Measurements from ENCODE around the gene IL13. TPM values are rescaled to one million over a fixed set of nuclear protein-coding genes. Genes with fewer than 3 reads are reported as not detected.

Gene IL13
- total RNA-seq, 1 donor from 2014 or later = not detected

GRCh38 chr5:132668706-132669454, 10.9 kb downstream of the IL13 start:
- Mint-ChIP-seq H3K36me3 (ENCODE audit: low read depth) (no peaks in the 10 kb centered on the region), H3K27me3 (ENCODE audit: low read depth) (no peaks in the 10 kb centered on the region), H3K9me3 (ENCODE audit: low read depth) (no peaks in the 10 kb centered on the region), H3K27ac (ENCODE audit: unreplicated experiment) (no peak overlapping the region), H3K4me1 (ENCODE audit: low read depth) (peaks cover 1% of the 10 kb centered on the region), H3K4me3 (ENCODE audit: unreplicated experiment) (no peak overlapping the region)
- DNase-seq (ENCODE audit: low spot score) = no peak
- no peak for TF ChIP-seq CTCF (IDR thresholded peaks at IDR 0.05)

GRCh38 chr5:132669455-132669820, 11.5 kb downstream of the IL13 start:
- Mint-ChIP-seq H3K27ac (ENCODE audit: unreplicated experiment) (no peak overlapping the region), H3K27me3 (ENCODE audit: low read depth) (no peaks in the 10 kb centered on the region), H3K36me3 (ENCODE audit: low read depth) (no peaks in the 10 kb centered on the region), H3K4me1 (ENCODE audit: low read depth) (peaks cover 7% of the 10 kb centered on the region), H3K4me3 (ENCODE audit: unreplicated experiment) (no peak overlapping the region), H3K9me3 (ENCODE audit: low read depth) (no peaks in the 10 kb centered on the region)
- no peak for DNase-seq (ENCODE audit: low spot score)
- no peak for TF ChIP-seq CTCF (IDR thresholded peaks at IDR 0.05)

- H3K27me3 Mint-ChIP-seq (ENCODE audit: low read depth) = no peaks in the 10 kb centered on the region
- no peak overlapping the region for H3K27ac Mint-ChIP-seq (ENCODE audit: unreplicated experiment)
- H3K4me1 Mint-ChIP-seq (ENCODE audit: low read depth) = peaks cover 15% of the 10 kb centered on the region
Measured at GRCh38 chr5:132669966-132670882, 12.3 kb downstream of the IL13 start.

GRCh38 chr5:132671000-132671399, 13.0 kb downstream of the IL13 start:
- Mint-ChIP-seq H3K27ac (ENCODE audit: unreplicated experiment) (no peak overlapping the region), H3K4me3 (ENCODE audit: unreplicated experiment) (no peak overlapping the region), H3K9me3 (ENCODE audit: low read depth) (no peaks in the 10 kb centered on the region), H3K27me3 (ENCODE audit: low read depth) (no peaks in the 10 kb centered on the region), H3K36me3 (ENCODE audit: low read depth) (no peaks in the 10 kb centered on the region), H3K4me1 (ENCODE audit: low read depth) (peaks cover 22% of the 10 kb centered on the region)
- DNase-seq (ENCODE audit: low spot score) = no peak
- no peak for TF ChIP-seq CTCF (IDR thresholded peaks at IDR 0.05)

More at GRCh38 chr5:132669966-132670882, 12.3 kb downstream of the IL13 start:
- no peak for DNase-seq (ENCODE audit: low spot score)
- no peaks in the 10 kb centered on the region for H3K9me3 Mint-ChIP-seq (ENCODE audit: low read depth)
- H3K36me3 Mint-ChIP-seq (ENCODE audit: low read depth) = no peaks in the 10 kb centered on the region
- H3K4me3 Mint-ChIP-seq (ENCODE audit: unreplicated experiment) = no peak overlapping the region
- TF ChIP-seq CTCF (IDR thresholded peaks at IDR 0.05) = no peak

- no peaks in the 10 kb centered on the region for H3K36me3 Mint-ChIP-seq (ENCODE audit: low read depth)
- no peak for DNase-seq (ENCODE audit: low spot score)
- H3K27me3 Mint-ChIP-seq (ENCODE audit: low read depth) = no peaks in the 10 kb centered on the region
- no peak overlapping the region for H3K27ac Mint-ChIP-seq (ENCODE audit: unreplicated experiment)
- no peak for TF ChIP-seq CTCF (IDR thresholded peaks at IDR 0.05)
- peaks cover 47% of the 10 kb centered on the region for H3K4me1 Mint-ChIP-seq (ENCODE audit: low read depth)
- no peak overlapping the region for H3K4me3 Mint-ChIP-seq (ENCODE audit: unreplicated experiment)
- H3K9me3 Mint-ChIP-seq (ENCODE audit: low read depth) = no peaks in the 10 kb centered on the region
Measured at GRCh38 chr5:132673488-132673887, 15.5 kb downstream of the IL13 start.
